ENCODE measurements around the gene ADCY4.

Gene ADCY4

GRCh38 chr14:24269910-24270536 is 64.8 kb downstream of the ADCY4 start:
- no peak overlapping the region for H2AFZ ChIP-seq (ENCODE audit: low read depth, low read length, severe bottlenecking)
- no peaks in the 10 kb centered on the region for H3K36me3 ChIP-seq (ENCODE audit: low read length)
- no peak for TF ChIP-seq EZH2phosphoT487 (conservative IDR thresholded peaks at IDR 0.05; ENCODE audit: low read length)
- H4K20me1 ChIP-seq (ENCODE audit: low read depth, low read length) = no peaks in the 10 kb centered on the region
- H3K9me2 ChIP-seq (replicated peaks; ENCODE audit: insufficient read depth, low read length) = no peaks in the 10 kb centered on the region
- H3K79me2 ChIP-seq (ENCODE audit: insufficient read depth, low read length) = 0 out of 2 replicates have a peak, but pooled peaks cover 2% of the 10 kb centered on the region
- H3K4me3 ChIP-seq (ENCODE audit: insufficient read depth, low read length, poor library complexity, severe bottlenecking) = no peak overlapping the region
- H3K27me3 ChIP-seq (ENCODE audit: low read length) = no peaks in the 10 kb centered on the region
- H3K4me2 ChIP-seq (ENCODE audit: low read depth, low read length, poor library complexity, severe bottlenecking) = peak overlapping the region; percentile 66
- H3F3A ChIP-seq (ENCODE audit: insufficient read depth) = peaks cover 11% of the 10 kb centered on the region
- no peaks in the 10 kb centered on the region for H3K9me3 ChIP-seq (ENCODE audit: insufficient read depth, low read length)
- H3K27ac ChIP-seq (ENCODE audit: low read depth, low read length) = no peak overlapping the region
- H3K9ac ChIP-seq (ENCODE audit: low read length) = peak overlapping the region; percentile 77

- no peaks in the 10 kb centered on the region for H3K36me3 ChIP-seq (ENCODE audit: low read length)
- no peak overlapping the region for H3K27ac ChIP-seq (ENCODE audit: low read depth, low read length)
- H3K9ac ChIP-seq (ENCODE audit: low read length) = no peak overlapping the region
- no peaks in the 10 kb centered on the region for H4K20me1 ChIP-seq (ENCODE audit: low read depth, low read length)
- H3K4me2 ChIP-seq (ENCODE audit: low read depth, low read length, poor library complexity, severe bottlenecking) = no peak overlapping the region
- TF ChIP-seq EZH2phosphoT487 (conservative IDR thresholded peaks at IDR 0.05; ENCODE audit: low read length) (no peak), CTCF (IDR thresholded peaks at IDR 0.05; ENCODE audit: insufficient read depth, low read length, poor library complexity, severe bottlenecking) (no peak)
- no peak overlapping the region for H2AFZ ChIP-seq (ENCODE audit: low read depth, low read length, severe bottlenecking)
- H3K27me3 ChIP-seq (ENCODE audit: low read length) = no peaks in the 10 kb centered on the region
- no peak overlapping the region for H3K4me3 ChIP-seq (ENCODE audit: insufficient read depth, low read length, poor library complexity, severe bottlenecking)
- H3K9me3 ChIP-seq (ENCODE audit: insufficient read depth, low read length) = no peaks in the 10 kb centered on the region
- H3K9me2 ChIP-seq (replicated peaks; ENCODE audit: insufficient read depth, low read length) = no peaks in the 10 kb centered on the region
- H3K79me2 ChIP-seq (ENCODE audit: insufficient read depth, low read length) = 0 out of 2 replicates have a peak, but pooled peaks cover 2% of the 10 kb centered on the region
- peaks cover 11% of the 10 kb centered on the region for H3F3A ChIP-seq (ENCODE audit: insufficient read depth)
Measured at GRCh38 chr14:24269368-24269767, 65.5 kb downstream of the ADCY4 start.
